ENCODE results near the gene ENTPD8.
"Not testable (repeated sequence)": the region's sequence is repeated elsewhere in the genome, so short reads cannot be mapped to it uniquely, and the experiment has no call there.

The ENTPD8 gene

GRCh38 chr9:137458194-137459151 lies 17.3 kb upstream of the ENTPD8 start:
- no peak for DNase-seq (ENCODE audit: low read depth in 2 of 2)

GRCh38 chr9:137457406-137458193 lies 16.4 kb upstream of the ENTPD8 start:
- no peak for DNase-seq (ENCODE audit: low read depth in 2 of 2)

DNA sequence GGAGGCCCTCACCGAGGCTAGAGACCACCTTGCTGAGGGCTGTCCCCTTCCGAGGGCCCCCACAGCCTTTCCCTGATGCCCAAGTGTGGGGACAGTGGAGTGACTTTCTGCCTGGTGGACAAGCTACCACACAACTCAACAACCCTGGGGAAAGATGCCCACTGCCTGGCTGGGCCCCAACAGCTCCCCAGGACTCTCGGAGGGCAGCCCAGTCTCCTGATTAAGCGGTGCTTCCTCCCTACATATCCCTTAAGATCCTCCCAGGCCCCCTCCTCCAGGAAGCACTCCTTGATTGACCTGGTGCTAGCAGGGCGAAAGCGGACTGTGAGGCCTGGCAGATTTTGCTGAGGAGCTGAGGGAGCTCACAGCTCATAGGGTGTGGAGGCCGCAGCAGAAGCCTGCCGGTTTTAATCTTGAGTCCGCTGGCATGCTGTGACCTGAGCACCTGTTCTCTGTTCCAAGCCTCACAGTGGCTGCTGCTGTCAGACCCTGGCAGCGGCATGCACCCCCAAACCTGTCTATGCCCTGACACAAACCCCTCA lies 15.8 kb upstream of the ENTPD8 start:
- DNase-seq (ENCODE audit: low read depth in 2 of 2), result no peak

- DNase-seq (ENCODE audit: low read depth in 2 of 2), result no peak
Measured at GRCh38 chr9:137456061-137456863, 15.1 kb upstream of the ENTPD8 start.

DNA sequence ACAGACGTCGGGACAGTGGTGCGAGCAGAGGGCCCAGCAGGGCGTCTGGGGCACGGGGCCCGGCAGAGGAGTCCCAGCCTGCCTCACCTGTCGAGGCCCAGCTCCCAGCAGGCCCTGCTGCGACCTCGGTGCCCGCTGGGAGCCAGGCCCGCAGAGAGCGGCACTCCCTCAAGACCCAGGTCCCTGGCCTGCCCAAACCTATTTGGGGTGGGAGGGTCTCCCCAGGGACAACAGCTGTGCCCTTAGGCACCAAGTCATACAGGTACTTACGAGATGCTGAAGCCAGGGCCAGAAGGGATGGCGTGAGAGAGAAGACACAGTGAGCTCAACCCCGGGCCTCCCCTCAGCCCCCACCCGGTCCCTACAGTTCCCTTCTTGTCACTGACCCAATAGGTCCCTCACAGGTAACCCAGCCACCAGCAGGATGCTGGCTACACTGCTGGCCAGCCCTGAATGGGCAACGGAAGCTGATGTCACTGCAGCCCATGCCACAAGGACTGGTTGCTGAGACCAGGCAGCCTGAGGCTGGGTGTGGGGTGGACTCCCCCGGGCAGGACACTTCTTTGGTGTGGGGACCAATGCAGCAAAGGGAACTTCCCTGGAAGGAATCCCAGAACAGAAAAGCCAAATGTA lies 14.3 kb upstream of the ENTPD8 start:
- no peak for DNase-seq (ENCODE audit: low read depth in 2 of 2)

DNA sequence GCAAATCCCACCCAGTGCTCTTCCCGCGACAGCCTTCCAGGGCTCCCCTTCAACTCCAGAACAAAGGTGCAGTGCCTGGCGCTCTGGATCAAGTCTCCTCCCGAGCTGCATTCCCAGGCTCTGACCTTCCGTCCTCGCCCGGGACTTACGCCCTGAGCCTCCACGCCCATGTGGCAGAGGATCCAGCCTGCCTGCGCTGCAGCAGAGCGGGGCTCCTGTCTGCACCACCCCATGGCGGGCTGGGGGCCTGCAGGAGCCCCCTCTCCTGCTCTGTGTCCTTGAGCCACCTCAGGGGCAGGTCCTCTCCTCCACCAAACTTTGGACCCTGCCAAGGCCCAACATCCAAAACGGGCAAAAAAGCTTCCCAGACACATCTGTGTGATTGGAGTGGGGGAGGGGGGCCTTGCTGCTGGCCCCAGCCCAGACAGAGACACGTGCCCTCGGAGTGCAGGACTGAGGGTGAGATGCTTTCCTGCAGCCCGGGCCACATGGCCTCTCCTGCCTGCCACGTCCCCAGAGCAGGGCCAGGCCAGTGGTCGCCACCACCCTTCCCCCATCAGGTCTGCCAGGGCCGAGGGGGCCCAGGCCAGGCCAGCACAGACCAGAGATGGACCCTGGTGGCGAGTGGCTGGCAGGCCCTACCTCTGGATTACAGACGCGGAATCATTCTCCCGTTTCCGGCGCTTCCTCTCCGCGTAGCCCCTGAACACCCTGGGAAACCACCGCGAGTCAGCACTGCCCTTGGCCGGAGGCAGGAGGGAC lies 13.6 kb upstream of the ENTPD8 start:
- DNase-seq (ENCODE audit: low read depth in 2 of 2), result no peak

- DNase-seq (ENCODE audit: low read depth in 2 of 2), result no peak
Measured at GRCh38 chr9:137454145-137454596, 13.0 kb upstream of the ENTPD8 start.

- no peak for DNase-seq (ENCODE audit: low read depth in 2 of 2)
Measured at GRCh38 chr9:137453643-137454081, 12.5 kb upstream of the ENTPD8 start.

DNA sequence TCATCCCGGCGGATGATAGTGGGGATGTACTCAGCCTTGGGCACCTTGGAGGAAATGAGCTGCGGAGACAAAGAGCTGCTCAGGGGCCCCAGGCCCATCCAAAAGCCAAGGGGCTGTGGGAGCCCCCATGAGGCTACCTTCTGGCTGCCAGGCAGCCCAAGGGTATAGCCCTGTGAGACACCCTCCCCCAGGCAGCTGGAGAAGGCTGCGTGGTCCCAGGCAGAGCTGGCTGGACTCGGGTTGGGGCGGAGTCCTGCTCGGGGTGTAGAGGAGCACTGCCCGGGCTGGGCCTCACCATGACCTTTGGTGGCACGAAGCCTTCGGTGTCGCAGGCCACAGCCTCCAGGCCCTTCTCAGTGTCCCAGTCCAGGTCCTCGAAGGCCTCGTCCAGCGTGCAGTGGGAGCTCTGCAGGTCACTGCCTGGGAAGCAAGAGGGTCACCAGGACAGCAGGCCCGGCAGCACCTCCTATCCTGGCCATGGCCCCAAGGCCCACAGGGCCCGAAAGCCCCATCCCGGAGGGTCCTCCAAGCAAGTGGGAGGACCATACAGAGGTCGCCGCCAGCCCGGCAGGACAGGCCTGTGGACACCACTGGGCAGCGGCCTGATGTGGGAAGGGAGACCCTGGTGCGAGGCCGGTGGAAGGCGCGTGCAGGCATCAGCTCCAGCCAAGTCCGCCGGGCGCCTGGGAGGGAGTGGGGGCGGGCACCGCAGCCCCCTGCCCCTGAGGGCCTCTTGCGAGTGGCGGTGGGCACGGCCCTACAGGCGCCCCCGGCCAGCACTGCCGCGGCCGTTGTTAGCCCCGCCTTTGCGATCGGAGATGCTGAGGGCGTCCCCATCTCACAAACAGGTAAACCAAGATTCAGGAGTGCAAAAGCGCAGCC lies 11.8 kb upstream of the ENTPD8 start:
- no peak for DNase-seq (ENCODE audit: low read depth in 2 of 2)

- no peak for DNase-seq (ENCODE audit: low read depth in 2 of 2)
Measured at GRCh38 chr9:137452006-137452760, 11.0 kb upstream of the ENTPD8 start.

- DNase-seq (ENCODE audit: low read depth in 2 of 2), result not testable (repeated sequence)
Measured at GRCh38 chr9:137451264-137452005, 10.3 kb upstream of the ENTPD8 start.

- DNase-seq (ENCODE audit: low read depth in 2 of 2), result not testable (repeated sequence)
Measured at GRCh38 chr9:137450539-137451222, 9.5 kb upstream of the ENTPD8 start.

DNA sequence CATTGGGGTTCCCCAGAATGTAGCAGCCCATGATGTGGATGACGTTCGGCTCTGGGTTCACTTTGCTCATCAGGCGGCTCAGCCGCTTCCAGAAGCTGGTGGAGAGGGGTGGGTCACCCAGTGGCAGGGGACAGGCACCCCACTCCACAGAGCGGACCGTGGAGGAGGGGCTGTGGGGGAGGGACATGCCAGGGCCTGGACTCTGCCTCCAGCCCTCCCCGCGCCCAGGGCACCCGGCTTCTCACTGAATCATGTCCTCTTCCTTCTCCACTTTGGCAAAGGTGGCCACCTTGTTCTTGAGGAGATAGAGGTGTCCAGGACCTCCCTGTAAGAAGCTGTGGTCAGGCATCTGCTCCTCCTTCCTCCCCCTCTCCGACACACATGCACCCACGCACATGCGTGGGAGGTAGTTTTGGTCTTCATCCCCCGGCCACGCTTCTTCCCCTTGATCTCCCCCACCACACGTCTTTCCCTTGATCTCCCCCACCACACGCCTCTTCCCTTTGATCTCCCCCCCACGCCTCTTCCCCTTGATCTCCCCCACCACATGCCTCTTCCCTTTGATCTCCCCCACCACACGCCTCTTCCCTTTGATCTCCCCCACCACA lies 8.9 kb upstream of the ENTPD8 start:
- no peak for DNase-seq (ENCODE audit: low read depth in 2 of 2)

DNA sequence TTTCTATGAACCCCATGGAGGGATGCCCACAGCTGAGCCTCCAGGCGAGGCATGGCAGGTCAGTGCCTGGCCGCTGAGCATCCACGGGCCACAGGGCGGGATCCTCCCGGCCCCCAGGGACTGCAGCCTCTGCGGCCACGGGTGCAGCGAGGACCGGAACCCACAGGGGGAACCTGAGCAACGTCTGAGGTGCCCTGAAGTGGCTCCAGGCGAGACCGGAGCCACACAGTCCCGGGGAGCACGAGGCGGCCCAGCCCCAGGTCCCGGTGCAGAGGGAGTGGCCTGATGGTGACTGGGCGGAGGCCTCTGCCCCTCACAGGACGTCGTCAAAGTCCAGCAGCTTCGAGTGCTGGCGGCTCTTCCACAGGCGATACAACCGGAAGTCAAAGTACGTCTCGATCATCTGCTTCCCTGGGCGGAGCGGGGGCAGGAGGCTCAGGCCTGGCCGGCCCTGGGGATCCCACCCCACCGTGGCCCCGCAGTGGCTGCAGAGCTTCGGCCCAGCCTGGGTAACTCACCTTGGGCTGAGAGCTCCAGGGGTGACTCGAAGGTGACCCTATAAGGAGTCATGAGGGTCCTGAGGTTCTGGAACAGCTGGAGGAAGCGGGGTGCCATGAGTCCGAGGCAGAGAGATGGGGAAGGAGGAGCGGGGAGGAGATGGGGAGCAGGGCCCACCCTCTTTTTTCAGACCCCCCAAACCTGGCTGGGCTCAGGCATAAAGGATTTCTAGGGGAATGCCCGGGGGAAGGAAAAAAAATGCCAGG lies 8.1 kb upstream of the ENTPD8 start:
- DNase-seq (ENCODE audit: low read depth in 2 of 2), result no peak

- DNase-seq (ENCODE audit: low read depth in 2 of 2), result no peak
Measured at GRCh38 chr9:137448602-137448962, 7.4 kb upstream of the ENTPD8 start.

Measured in stimulated activated CD8-positive, alpha-beta memory T cell treated with anti-CD3 and anti-CD28 coated beads, Interleukin-7, amount 100 ng/mL, for 1 hour (primary cell).